Caco-2 (cell line): ENCODE data around the gene MEGF11. TPM values are rescaled to one million over a fixed set of nuclear protein-coding genes. Genes with fewer than 3 reads are reported as not detected.

Experiments
- BruUV-seq: library from RNA; stranded (reverse); fragments of 400-500 nt; replicated peaks from 2 replicates; lab custom pipeline; 2021; lab: Mats Ljungman, UMichigan
- CTCF ChIA-PET: fragments of 300-600 bp; sonication (Branson Sonifier 250); formaldehyde crosslinking; loops from one replicate; lab custom pipeline; 2022; ENCODE audit warnings: antibody characterized with exemption; lab: Charles Lee
- POLR2A ChIA-PET: fragments of 300-600 bp; sonication (Branson Sonifier 250); formaldehyde crosslinking; loops from one replicate; lab custom pipeline; 2022; ENCODE audit warnings: antibody characterized with exemption; lab: Charles Lee
- DNase-seq, 2 experiments: peaks; one replicate each; pipeline versions ENCODE4 v3.0.0 to v3.0.0-alpha.2; 2020 to 2022
- H3K27me3 ChIP-seq: replicated peaks from 2 replicates; pipeline ENCODE4 v1.6.0; 2011; ENCODE audit warnings: low read length; ENCODE audit not compliant: control insufficient read depth, insufficient read depth
- H3K36me3 ChIP-seq: 2 replicates; pipeline ENCODE4 v1.5.1; 2011; ENCODE audit warnings: low read length; ENCODE audit not compliant: control insufficient read depth, insufficient read depth
- H3K4me1 ChIP-seq: fragments of 250-450 bp; sonication (Bioruptor Pico); 2 replicates; pipeline ENCODE4 v1.5.1; 2020; ENCODE audit warnings: mild to moderate bottlenecking
- H3K4me3 ChIP-seq: 2 replicates; pipeline ENCODE4 v1.5.1; 2011; ENCODE audit warnings: low read depth, mild to moderate bottlenecking, control low read depth, low read length
- H3K9me3 ChIP-seq: fragments of 250-450 bp; sonication (Bioruptor Pico); 2 replicates; pipeline ENCODE4 v1.5.1; 2020; ENCODE audit warnings: mild to moderate bottlenecking, moderate library complexity
- H3K27ac Mint-ChIP-seq: one replicate; pipeline ENCODE4 v1.8.0; 2022; ENCODE audit warnings: mixed read lengths; ENCODE audit not compliant: unreplicated experiment
- H3K27me3 Mint-ChIP-seq: one replicate; pipeline ENCODE4 v1.8.0; 2022; ENCODE audit warnings: mixed read lengths; ENCODE audit not compliant: insufficient read depth, unreplicated experiment
- H3K36me3 Mint-ChIP-seq: one replicate; pipeline ENCODE4 v1.8.0; 2022; ENCODE audit warnings: mild to moderate bottlenecking, mixed read lengths; ENCODE audit not compliant: insufficient read depth, unreplicated experiment
- H3K4me1 Mint-ChIP-seq: one replicate; pipeline ENCODE4 v1.8.0; 2022; ENCODE audit warnings: low read depth, mixed read lengths; ENCODE audit not compliant: unreplicated experiment
- H3K4me3 Mint-ChIP-seq: one replicate; pipeline ENCODE4 v1.8.0; 2022; ENCODE audit warnings: mild to moderate bottlenecking, moderate library complexity, mixed read lengths; ENCODE audit not compliant: unreplicated experiment
- H3K9me3 Mint-ChIP-seq: one replicate; pipeline ENCODE4 v1.8.0; 2022; ENCODE audit warnings: mixed read lengths; ENCODE audit not compliant: unreplicated experiment
- CTCF ChIP-seq, 2 experiments: fragments of 200-600 bp in 1 of 2; IDR thresholded peaks; 1 replicate in 1 of 2; 2 replicates in 1 of 2; pipeline versions ENCODE4 v1.5.1 to v1.8.0; 2011 to 2022; ENCODE audit warnings: antibody characterized with exemption in 1 of 2, control low read depth in 1 of 2, inconsistent platforms in 1 of 2, low read depth in 1 of 2, low read length in 1 of 2, mild to moderate bottlenecking in 1 of 2, moderate library complexity in 1 of 2; ENCODE audit not compliant: insufficient read depth in 1 of 2, severe bottlenecking in 1 of 2, unreplicated experiment in 1 of 2
- intact Hi-C: fragments of 100-400 bp; cut with micrococcal nuclease; formaldehyde crosslinking; loops from one replicate; pipeline ENCODE4 v1.10.0; 2022; ENCODE audit not compliant: unreplicated experiment
- total RNA-seq: library from RNA; stranded (reverse); gene quantifications from 2 replicates; pipeline ENCODE4 v1.2.3, GENCODE V29; 2022

Gene MEGF11
- total RNA-seq, 1 experiment from 2014 or later: 0.66 TPM

GRCh38 chr15:66232267-66232625, 21.3 kb downstream of the MEGF11 start:
- no peaks in the 10 kb centered on the region for H3K9me3 Mint-ChIP-seq

GRCh38 chr15:66231394-66232266, 21.9 kb downstream of the MEGF11 start:
- Histone ChIP-seq H3K36me3 (no peaks in the 10 kb centered on the region), H3K27me3 (no peaks in the 10 kb centered on the region), H3K4me1 (no peaks in the 10 kb centered on the region), H3K9me3 (no peaks in the 10 kb centered on the region), H3K4me3 (no peak overlapping the region)
- BruUV-seq: no TSS peak
- Mint-ChIP-seq H3K9me3 (no peaks in the 10 kb centered on the region), H3K27me3 (peaks cover 3% of the 10 kb centered on the region), H3K4me3 (no peak overlapping the region), H3K27ac (no peak overlapping the region), H3K36me3 (no peaks in the 10 kb centered on the region), H3K4me1 (no peaks in the 10 kb centered on the region)
- ChIA-PET POLR2A (no interaction called here), CTCF (no interaction called here)
- intact Hi-C loops: no loop called here
- DNase-seq: no peak
- no peak for TF ChIP-seq CTCF (IDR thresholded peaks at IDR 0.05; ENCODE audit: insufficient read depth in 1 of 2, low read depth in 1 of 2, low read length in 1 of 2, severe bottlenecking in 1 of 2, unreplicated experiment in 1 of 2)

More at GRCh38 chr15:66232267-66232625, 21.3 kb downstream of the MEGF11 start:
- Histone ChIP-seq H3K4me1 (no peaks in the 10 kb centered on the region), H3K36me3 (no peaks in the 10 kb centered on the region), H3K4me3 (no peak overlapping the region), H3K9me3 (no peaks in the 10 kb centered on the region), H3K27me3 (no peaks in the 10 kb centered on the region)
- Mint-ChIP-seq H3K27ac (no peak overlapping the region), H3K36me3 (no peaks in the 10 kb centered on the region), H3K4me1 (no peaks in the 10 kb centered on the region), H3K27me3 (peaks cover 3% of the 10 kb centered on the region), H3K4me3 (no peak overlapping the region)
- CTCF ChIA-PET: no interaction called here
- DNase-seq: no peak
- TF ChIP-seq CTCF (IDR thresholded peaks at IDR 0.05; ENCODE audit: insufficient read depth in 1 of 2, low read depth in 1 of 2, low read length in 1 of 2, severe bottlenecking in 1 of 2, unreplicated experiment in 1 of 2): no peak
- POLR2A ChIA-PET: no interaction called here
- intact Hi-C loops: no loop called here
- no TSS peak for BruUV-seq

GRCh38 chr15:66229790-66230465, 23.6 kb downstream of the MEGF11 start:
- Histone ChIP-seq H3K4me1 (no peaks in the 10 kb centered on the region), H3K4me3 (no peak overlapping the region), H3K9me3 (no peaks in the 10 kb centered on the region), H3K36me3 (no peaks in the 10 kb centered on the region), H3K27me3 (no peaks in the 10 kb centered on the region)
- DNase-seq: no peak
- no peaks in the 10 kb centered on the region for H3K9me3 Mint-ChIP-seq
- H3K4me3 Mint-ChIP-seq: no peak overlapping the region
- POLR2A ChIA-PET: no interaction called here
- H3K4me1 Mint-ChIP-seq: no peaks in the 10 kb centered on the region
- H3K27ac Mint-ChIP-seq: no peak overlapping the region
- no peaks in the 10 kb centered on the region for H3K36me3 Mint-ChIP-seq
- H3K27me3 Mint-ChIP-seq: no peaks in the 10 kb centered on the region
- no peak for TF ChIP-seq CTCF (IDR thresholded peaks at IDR 0.05; ENCODE audit: insufficient read depth in 1 of 2, low read depth in 1 of 2, low read length in 1 of 2, severe bottlenecking in 1 of 2, unreplicated experiment in 1 of 2)
- intact Hi-C loops: no loop called here
- no TSS peak for BruUV-seq
- CTCF ChIA-PET: no interaction called here
